ENCODE data around the gene TIAM2. TPM values are rescaled to one million over a fixed set of nuclear protein-coding genes. Genes with fewer than 3 reads are reported as not detected.

Gene TIAM2
- total and polyA plus RNA-seq, 10 of the 15 experiments (the other 5 are each of a cell fraction or from before 2014, with no cell fraction given): 1.1 to 10.5 (median 2.3) TPM

GRCh38 chr6:155154158-155154830 lies 159.2 kb downstream of the TIAM2 start (continued):
- no peak for TF ChIP-seq MLLT1 (IDR thresholded peaks at IDR 0.05)
- no peak for TF ChIP-seq TCF12 (IDR thresholded peaks at IDR 0.05; ENCODE audit: low read depth, low read length)
- no peak for TF ChIP-seq IRF3 (IDR thresholded peaks at IDR 0.05)
- no peak for TF ChIP-seq SREBF1 (IDR thresholded peaks at IDR 0.05; ENCODE audit: low read length)
- no peak for TF ChIP-seq CTCF (IDR thresholded peaks at IDR 0.05 in 2 of 3, conservative IDR thresholded peaks at IDR 0.05 in 1 of 3; ENCODE audit: control insufficient read depth in 2 of 3, extremely low read depth in 1 of 3, insufficient read depth in 1 of 3, low read depth in 3 of 3, low read length in 3 of 3)
- TF ChIP-seq E2F8 (IDR thresholded peaks at IDR 0.05; ENCODE audit: low read depth, partially characterized antibody): no peak
- no peak for TF ChIP-seq GABPA (IDR thresholded peaks at IDR 0.05; ENCODE audit: low read depth)
- no peak for TF ChIP-seq EED (IDR thresholded peaks at IDR 0.05; ENCODE audit: low read depth)
- no peak for TF ChIP-seq JUND (IDR thresholded peaks at IDR 0.05; ENCODE audit: low read depth, low read length)
- TF ChIP-seq BRCA1 (IDR thresholded peaks at IDR 0.05; ENCODE audit: low read depth, low read length): no peak
- TF ChIP-seq BCL11A (IDR thresholded peaks at IDR 0.05; ENCODE audit: low read depth, low read length): no peak
- TF ChIP-seq IKZF1 (conservative IDR thresholded peaks at IDR 0.05): peak; percentile 28; the same call in 1 of the 2 replicates
- TF ChIP-seq ATF7 (IDR thresholded peaks at IDR 0.05; ENCODE audit: low read depth): peak; percentile 78; the same call in 1 of the 2 replicates
- TF ChIP-seq SMC3 (IDR thresholded peaks at IDR 0.05; ENCODE audit: borderline replicate concordance, low read length): no peak
- peak; percentile 78; the same call in 1 of the 2 replicates for TF ChIP-seq MEF2A (IDR thresholded peaks at IDR 0.05; ENCODE audit: insufficient read depth, low read depth, low read length)
- TF ChIP-seq POLR2AphosphoS2 (IDR thresholded peaks at IDR 0.05; ENCODE audit: low read depth, low read length): no peak
- TF ChIP-seq POLR2AphosphoS5 (IDR thresholded peaks at IDR 0.05; ENCODE audit: low read length): no peak
- no peak for TF ChIP-seq DPF2 (IDR thresholded peaks at IDR 0.05)
- TF ChIP-seq STAT1 (conservative IDR thresholded peaks at IDR 0.05): no peak
- no peak for TF ChIP-seq MXI1 (IDR thresholded peaks at IDR 0.05; ENCODE audit: low read depth, low read length)
- TF ChIP-seq NFIC (IDR thresholded peaks at IDR 0.05; ENCODE audit: low read depth, low read length): peak; percentile 72; the same call in 1 of the 2 replicates
- no peak for TF ChIP-seq ZBTB33 (IDR thresholded peaks at IDR 0.05)
- TF ChIP-seq SIN3A (IDR thresholded peaks at IDR 0.05; ENCODE audit: low read depth, low read length): no peak

All from GM12878 (cell line).